Epithelial cell of esophagus (primary cell): ENCODE measurements around the gene HCRTR1.

Source experiments
- DNase-seq: peaks from one replicate; pipeline ENCODE4 v3.0.0; 2010; ENCODE audit warnings: low read depth
- H3K4me3 ChIP-seq: 2 replicates; pipeline ENCODE4 v1.5.1; 2011; ENCODE audit warnings: mild to moderate bottlenecking, low read length, control low read depth
- CTCF ChIP-seq: IDR thresholded peaks from 2 replicates; pipeline ENCODE4 v1.5.1; 2011; ENCODE audit warnings: low read depth, mild to moderate bottlenecking, low read length, control low read depth, inconsistent platforms; ENCODE audit not compliant: insufficient read depth; ENCODE audit errors: missing control alignments

HCRTR1 gene

GRCh38 chr1:31618916-31619846 is 1.7 kb downstream of the HCRTR1 start:
- H3K4me3 ChIP-seq = no peak overlapping the region
- no peak for DNase-seq
- TF ChIP-seq CTCF = no peak

GRCh38 chr1:31620631-31621497 is 3.4 kb downstream of the HCRTR1 start:
- no peak for TF ChIP-seq CTCF
- DNase-seq = no peak
- no peak overlapping the region for H3K4me3 ChIP-seq

GRCh38 chr1:31621498-31621820 is 4.0 kb downstream of the HCRTR1 start:
- no peak for TF ChIP-seq CTCF
- no peak overlapping the region for H3K4me3 ChIP-seq
- no peak for DNase-seq

GRCh38 chr1:31621847-31622730 is 4.6 kb downstream of the HCRTR1 start:
- no peak for DNase-seq
- no peak overlapping the region for H3K4me3 ChIP-seq
- no peak for TF ChIP-seq CTCF

- TF ChIP-seq CTCF = no peak
- DNase-seq = no peak
- H3K4me3 ChIP-seq = no peak overlapping the region
Measured at GRCh38 chr1:31623365-31623764, 5.9 kb downstream of the HCRTR1 start.

- no peak for TF ChIP-seq CTCF
- no peak overlapping the region for H3K4me3 ChIP-seq
- no peak for DNase-seq
Measured at GRCh38 chr1:31624309-31624708, 6.8 kb downstream of the HCRTR1 start.
